HEK293 (cell line): Measurements from ENCODE around the gene ZNF521.

Experiments
- CTCF ChIA-PET: fragments of 350-600 bp; formaldehyde crosslinking; extraction: SDS; loops from one replicate; lab custom pipeline; 2021; ENCODE audit warnings: antibody characterized with exemption; lab: Yijun Ruan, JAX
- POLR2A ChIA-PET: fragments of 300-600 bp; formaldehyde crosslinking; extraction: SDS; loops from one replicate; lab custom pipeline; 2020; ENCODE audit warnings: antibody characterized with exemption, inconsistent platforms; lab: Yijun Ruan, JAX
- H3K27ac ChIP-seq: fragments of 200-500 bp; sonication (Bioruptor generic); 2 replicates; pipeline ENCODE4 v1.5.1; 2014; ENCODE audit warnings: low read depth, low read length, control low read depth, inconsistent platforms; ENCODE audit errors: extremely low read depth
- H3K36me3 ChIP-seq, 2 experiments: fragments of 200-500 bp in 1 of 2; sonication (Bioruptor generic) in 1 of 2; 1 replicate in 1 of 2; 2 replicates in 1 of 2; pipeline ENCODE4 v1.5.1; 2014 to 2017; ENCODE audit warnings: inconsistent platforms in 2 of 2, low read length in 2 of 2; ENCODE audit not compliant: control insufficient read depth in 2 of 2, insufficient read depth in 1 of 2
- H3K4me1 ChIP-seq: fragments of 200-500 bp; sonication (Bioruptor generic); 2 replicates; pipeline ENCODE4 v1.5.1; 2014; ENCODE audit warnings: mild to moderate bottlenecking, low read length, inconsistent platforms; ENCODE audit not compliant: control insufficient read depth, insufficient read depth
- H3K4me3 ChIP-seq: 2 replicates; pipeline ENCODE4 v1.5.1; 2011; ENCODE audit warnings: low read depth, mild to moderate bottlenecking, control low read depth, low read length, moderate library complexity
- H3K9me3 ChIP-seq: fragments of 200-500 bp; sonication (Bioruptor generic); 2 replicates; pipeline ENCODE4 v1.5.1; 2014; ENCODE audit warnings: low read depth, low read length, inconsistent platforms; ENCODE audit not compliant: control insufficient read depth, insufficient read depth
- BCL11B ChIP-seq: fragments of 450-650 bp; formaldehyde crosslinking; IDR thresholded peaks from 2 replicates; pipeline ENCODE4 v1.5.1; 2016; ENCODE audit warnings: low read depth, missing biosample characterization, missing genetic modification characterization
- EGR2 ChIP-seq: fragments of 450-650 bp; formaldehyde crosslinking; IDR thresholded peaks from 2 replicates; pipeline ENCODE4 v1.5.1; 2016; ENCODE audit warnings: low read depth, missing biosample characterization, missing genetic modification characterization
- FEZF1 ChIP-seq: fragments of 450-650 bp; formaldehyde crosslinking; IDR thresholded peaks from 2 replicates; pipeline ENCODE4 v1.5.1; 2016; ENCODE audit warnings: missing biosample characterization, missing genetic modification characterization
- GLIS1 ChIP-seq: fragments of 450-650 bp; formaldehyde crosslinking; IDR thresholded peaks from 2 replicates; pipeline ENCODE4 v1.5.1; 2016; ENCODE audit warnings: missing biosample characterization, missing genetic modification characterization
- HOXD13 ChIP-seq: sonication (generic); formaldehyde crosslinking; IDR thresholded peaks from 2 replicates; pipeline ENCODE4 v1.8.0; 2022; ENCODE audit warnings: missing genetic modification reagents, borderline replicate concordance
- INSM2 ChIP-seq: fragments of 450-650 bp; formaldehyde crosslinking; IDR thresholded peaks from 2 replicates; pipeline ENCODE4 v1.5.1; 2016; ENCODE audit warnings: missing biosample characterization, missing genetic modification characterization
- OSR2 ChIP-seq: fragments of 450-650 bp; formaldehyde crosslinking; IDR thresholded peaks from 2 replicates; pipeline ENCODE4 v1.5.1; 2016; ENCODE audit warnings: missing biosample characterization, missing genetic modification characterization
- OVOL3 ChIP-seq: fragments of 450-650 bp; formaldehyde crosslinking; IDR thresholded peaks from 2 replicates; pipeline ENCODE4 v1.5.1; 2016; ENCODE audit warnings: missing biosample characterization, missing genetic modification characterization
- PATZ1 ChIP-seq: fragments of 450-650 bp; formaldehyde crosslinking; IDR thresholded peaks from 2 replicates; pipeline ENCODE4 v1.5.1; 2016; ENCODE audit warnings: missing biosample characterization, missing genetic modification characterization
- ZBTB44 ChIP-seq: fragments of 450-650 bp; IDR thresholded peaks from 2 replicates; pipeline ENCODE4 v1.5.1; 2018; ENCODE audit warnings: missing biosample characterization, mild to moderate bottlenecking, missing genetic modification characterization
- ZBTB7A ChIP-seq: fragments of 450-650 bp; formaldehyde crosslinking; IDR thresholded peaks from 2 replicates; pipeline ENCODE4 v1.5.1; 2016; ENCODE audit warnings: low read depth, missing biosample characterization, missing genetic modification characterization
- ZFHX2 ChIP-seq: fragments of 450-650 bp; formaldehyde crosslinking; conservative IDR thresholded peaks from 2 replicates; pipeline ENCODE4 v1.5.1; 2016; ENCODE audit warnings: missing biosample characterization, missing genetic modification characterization
- ZFP3 ChIP-seq: fragments of 450-650 bp; formaldehyde crosslinking; IDR thresholded peaks from 2 replicates; pipeline ENCODE4 v1.5.1; 2016; ENCODE audit warnings: low read depth, missing biosample characterization, missing genetic modification characterization
- ZFP37 ChIP-seq: fragments of 450-650 bp; formaldehyde crosslinking; IDR thresholded peaks from 2 replicates; pipeline ENCODE4 v1.5.1; 2016; ENCODE audit warnings: missing biosample characterization, missing genetic modification characterization
- ZNF121 ChIP-seq: fragments of 450-650 bp; formaldehyde crosslinking; IDR thresholded peaks from 2 replicates; pipeline ENCODE4 v1.5.1; 2016; ENCODE audit warnings: missing biosample characterization, missing genetic modification characterization
- ZNF133 ChIP-seq: fragments of 450-650 bp; formaldehyde crosslinking; IDR thresholded peaks from 2 replicates; pipeline ENCODE4 v1.5.1; 2016; ENCODE audit warnings: missing biosample characterization, missing genetic modification characterization
- ZNF239 ChIP-seq: fragments of 450-650 bp; formaldehyde crosslinking; IDR thresholded peaks from 2 replicates; pipeline ENCODE4 v1.5.1; 2016; ENCODE audit warnings: missing biosample characterization, missing genetic modification characterization
- ZNF24 ChIP-seq: fragments of 450-650 bp; formaldehyde crosslinking; IDR thresholded peaks from 2 replicates; pipeline ENCODE4 v1.5.1; 2016; ENCODE audit warnings: missing biosample characterization, missing genetic modification characterization
- ZNF302 ChIP-seq: fragments of 450-650 bp; formaldehyde crosslinking; IDR thresholded peaks from 2 replicates; pipeline ENCODE4 v1.5.1; 2016; ENCODE audit warnings: missing biosample characterization, missing genetic modification characterization, low read depth
- ZNF37A ChIP-seq: fragments of 450-650 bp; IDR thresholded peaks from 2 replicates; pipeline ENCODE4 v1.5.1; 2018; ENCODE audit warnings: missing biosample characterization, missing genetic modification characterization
- ZNF391 ChIP-seq: fragments of 450-650 bp; formaldehyde crosslinking; IDR thresholded peaks from 2 replicates; pipeline ENCODE4 v1.5.1; 2016; ENCODE audit warnings: low read depth, missing biosample characterization, missing genetic modification characterization, borderline replicate concordance
- ZNF426 ChIP-seq: fragments of 450-650 bp; formaldehyde crosslinking; IDR thresholded peaks from 2 replicates; pipeline ENCODE4 v1.5.1; 2017; ENCODE audit warnings: missing biosample characterization, missing genetic modification characterization, mild to moderate bottlenecking, inconsistent platforms, moderate library complexity
- ZNF560 ChIP-seq: fragments of 450-650 bp; formaldehyde crosslinking; IDR thresholded peaks from 2 replicates; pipeline ENCODE4 v1.5.1; 2017; ENCODE audit warnings: missing biosample characterization, missing genetic modification characterization, borderline replicate concordance
- ZNF571 ChIP-seq: fragments of 450-650 bp; formaldehyde crosslinking; IDR thresholded peaks from 2 replicates; pipeline ENCODE4 v1.5.0; 2017; ENCODE audit warnings: missing biosample characterization, missing genetic modification characterization
- ZNF585B ChIP-seq: fragments of 450-650 bp; formaldehyde crosslinking; IDR thresholded peaks from 2 replicates; pipeline ENCODE4 v1.5.1; 2016; ENCODE audit warnings: missing biosample characterization, missing genetic modification characterization
- ZNF596 ChIP-seq: fragments of 450-650 bp; IDR thresholded peaks from 2 replicates; pipeline ENCODE4 v1.5.0; 2018; ENCODE audit warnings: missing biosample characterization, mild to moderate bottlenecking, missing genetic modification characterization, moderate library complexity
- ZNF692 ChIP-seq: fragments of 450-650 bp; formaldehyde crosslinking; IDR thresholded peaks from 2 replicates; pipeline ENCODE4 v1.5.1; 2016; ENCODE audit warnings: missing biosample characterization, missing genetic modification characterization
- ZNF747 ChIP-seq: fragments of 450-650 bp; formaldehyde crosslinking; IDR thresholded peaks from 2 replicates; pipeline ENCODE4 v1.5.1; 2016; ENCODE audit warnings: missing biosample characterization, missing genetic modification characterization
- ZNF777 ChIP-seq: fragments of 450-650 bp; formaldehyde crosslinking; IDR thresholded peaks from 2 replicates; pipeline ENCODE4 v1.5.1; 2017; ENCODE audit warnings: missing biosample characterization, missing genetic modification characterization, borderline replicate concordance
- ZNF843 ChIP-seq: fragments of 450-650 bp; formaldehyde crosslinking; IDR thresholded peaks from 2 replicates; pipeline ENCODE4 v1.5.1; 2016; ENCODE audit warnings: missing biosample characterization, missing genetic modification characterization

ZNF521 gene

GRCh38 chr18:25174324-25174723 lies 177.6 kb downstream of the ZNF521 start:
- H3K4me3 ChIP-seq, result no peak overlapping the region
- no peak for TF ChIP-seq ZNF560 (tag by site-specific recombination)
- TF ChIP-seq ZNF37A (tag by site-specific recombination), result no peak
- TF ChIP-seq ZNF747 (tag by site-specific recombination), result no peak
- no peak for TF ChIP-seq ZNF239 (tag by site-specific recombination)
- TF ChIP-seq GLIS1 (tag by site-specific recombination), result no peak
- no peak for TF ChIP-seq INSM2
- TF ChIP-seq, all 188 proteins: peak for 0
- H3K27ac ChIP-seq, result no peak overlapping the region
- no peaks in the 10 kb centered on the region for H3K4me1 ChIP-seq
- no peaks in the 10 kb centered on the region for H3K36me3 ChIP-seq
- CTCF ChIA-PET, result interaction anchor here (0.6 kb wide), 1 partner anchor 93 kb away, joined by 6 read pairs; no protein-coding TSS in a partner anchor
- POLR2A ChIA-PET, result no interaction called here
- H3K9me3 ChIP-seq, result no peaks in the 10 kb centered on the region

GRCh38 chr18:25171334-25171733 lies 180.6 kb downstream of the ZNF521 start:
- CTCF ChIA-PET, result interaction anchor here (1.1 kb wide), 1 partner anchor 75 kb away, joined by 3 read pairs; no protein-coding TSS in a partner anchor
- no peak overlapping the region for H3K4me3 ChIP-seq
- H3K4me1 ChIP-seq, result no peaks in the 10 kb centered on the region
- H3K36me3 ChIP-seq, result no peaks in the 10 kb centered on the region
- POLR2A ChIA-PET, result no interaction called here
- H3K27ac ChIP-seq, result no peak overlapping the region
- no peaks in the 10 kb centered on the region for H3K9me3 ChIP-seq
- TF ChIP-seq FEZF1 (tag by site-specific recombination), result peak; percentile 50
- 0 out of 2 replicates have a peak, but pooled peaks have one; percentile 22 for TF ChIP-seq OSR2
- TF ChIP-seq ZBTB44, result peak; percentile 82
- no peak for TF ChIP-seq ZNF133 (tag by site-specific recombination)
- TF ChIP-seq ZNF426, result no peak
- TF ChIP-seq ZFP3 (tag by site-specific recombination), result no peak
- no peak for TF ChIP-seq ZNF121
- 0 out of 2 replicates have a peak, but pooled peaks have one; percentile 18 for TF ChIP-seq ZNF692 (tag by site-specific recombination)
- TF ChIP-seq ZBTB7A (tag by site-specific recombination), result no peak
- no peak for TF ChIP-seq ZNF596
- no peak for TF ChIP-seq PATZ1
- TF ChIP-seq ZNF585B (tag by site-specific recombination), result no peak
- TF ChIP-seq ZFP37 (tag by site-specific recombination), result no peak
- TF ChIP-seq BCL11B (tag by site-specific recombination), result peak; percentile 80
- no peak for TF ChIP-seq ZFHX2 (tag by site-specific recombination)
- no peak for TF ChIP-seq HOXD13 (CRISPR knock-in tag)
- peak; percentile 75 for TF ChIP-seq ZNF843 (tag by site-specific recombination)
- TF ChIP-seq ZNF302 (tag by site-specific recombination), result no peak
- TF ChIP-seq EGR2 (tag by site-specific recombination), result no peak
- TF ChIP-seq ZNF571 (tag by site-specific recombination), result no peak
- TF ChIP-seq ZNF391, result no peak
- no peak for TF ChIP-seq ZNF24 (tag by site-specific recombination)
- no peak for TF ChIP-seq ZNF777 (tag by site-specific recombination)
- TF ChIP-seq OVOL3 (tag by site-specific recombination), result peak; percentile 37; the same call in 1 of the 2 replicates
